ENCODE measurements around the gene FAM110A.

DNA sequence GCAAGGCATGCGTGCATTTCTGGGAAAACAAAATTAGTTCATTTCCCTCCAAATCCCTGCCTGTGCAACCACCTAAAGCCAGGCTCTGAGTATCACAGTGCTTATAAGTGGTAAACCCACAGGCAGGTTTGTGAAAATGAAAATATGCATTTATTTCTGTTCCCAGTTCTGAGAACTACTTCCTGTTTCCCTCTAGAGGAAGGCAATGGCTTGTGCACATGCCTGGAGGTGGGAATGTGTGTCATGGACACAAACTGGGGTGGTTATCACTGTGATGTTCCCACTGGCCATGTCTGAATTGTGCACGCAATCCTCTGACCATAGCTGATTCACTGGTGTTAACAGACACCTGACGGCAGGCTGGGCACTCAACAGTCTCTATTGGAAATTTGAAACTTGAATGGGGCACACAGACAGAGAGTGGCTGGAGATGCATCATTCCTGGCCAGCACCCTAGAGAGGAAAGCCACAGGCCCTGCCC is 26.3 kb downstream of the FAM110A start:
- TF ChIP-seq, protein P1, sequence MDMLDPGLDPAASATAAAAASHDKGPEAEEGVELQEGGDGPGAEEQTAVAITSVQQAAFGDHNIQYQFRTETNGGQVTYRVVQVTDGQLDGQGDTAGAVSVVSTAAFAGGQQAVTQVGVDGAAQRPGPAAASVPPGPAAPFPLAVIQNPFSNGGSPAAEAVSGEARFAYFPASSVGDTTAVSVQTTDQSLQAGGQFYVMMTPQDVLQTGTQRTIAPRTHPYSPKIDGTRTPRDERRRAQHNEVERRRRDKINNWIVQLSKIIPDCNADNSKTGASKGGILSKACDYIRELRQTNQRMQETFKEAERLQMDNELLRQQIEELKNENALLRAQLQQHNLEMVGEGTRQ (IDR thresholded peaks at IDR 0.05): no peak
- TF ChIP-seq, protein P2, sequence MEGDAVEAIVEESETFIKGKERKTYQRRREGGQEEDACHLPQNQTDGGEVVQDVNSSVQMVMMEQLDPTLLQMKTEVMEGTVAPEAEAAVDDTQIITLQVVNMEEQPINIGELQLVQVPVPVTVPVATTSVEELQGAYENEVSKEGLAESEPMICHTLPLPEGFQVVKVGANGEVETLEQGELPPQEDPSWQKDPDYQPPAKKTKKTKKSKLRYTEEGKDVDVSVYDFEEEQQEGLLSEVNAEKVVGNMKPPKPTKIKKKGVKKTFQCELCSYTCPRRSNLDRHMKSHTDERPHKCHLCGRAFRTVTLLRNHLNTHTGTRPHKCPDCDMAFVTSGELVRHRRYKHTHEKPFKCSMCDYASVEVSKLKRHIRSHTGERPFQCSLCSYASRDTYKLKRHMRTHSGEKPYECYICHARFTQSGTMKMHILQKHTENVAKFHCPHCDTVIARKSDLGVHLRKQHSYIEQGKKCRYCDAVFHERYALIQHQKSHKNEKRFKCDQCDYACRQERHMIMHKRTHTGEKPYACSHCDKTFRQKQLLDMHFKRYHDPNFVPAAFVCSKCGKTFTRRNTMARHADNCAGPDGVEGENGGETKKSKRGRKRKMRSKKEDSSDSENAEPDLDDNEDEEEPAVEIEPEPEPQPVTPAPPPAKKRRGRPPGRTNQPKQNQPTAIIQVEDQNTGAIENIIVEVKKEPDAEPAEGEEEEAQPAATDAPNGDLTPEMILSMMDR (IDR thresholded peaks at IDR 0.05): no peak
- TF ChIP-seq, protein P3, sequence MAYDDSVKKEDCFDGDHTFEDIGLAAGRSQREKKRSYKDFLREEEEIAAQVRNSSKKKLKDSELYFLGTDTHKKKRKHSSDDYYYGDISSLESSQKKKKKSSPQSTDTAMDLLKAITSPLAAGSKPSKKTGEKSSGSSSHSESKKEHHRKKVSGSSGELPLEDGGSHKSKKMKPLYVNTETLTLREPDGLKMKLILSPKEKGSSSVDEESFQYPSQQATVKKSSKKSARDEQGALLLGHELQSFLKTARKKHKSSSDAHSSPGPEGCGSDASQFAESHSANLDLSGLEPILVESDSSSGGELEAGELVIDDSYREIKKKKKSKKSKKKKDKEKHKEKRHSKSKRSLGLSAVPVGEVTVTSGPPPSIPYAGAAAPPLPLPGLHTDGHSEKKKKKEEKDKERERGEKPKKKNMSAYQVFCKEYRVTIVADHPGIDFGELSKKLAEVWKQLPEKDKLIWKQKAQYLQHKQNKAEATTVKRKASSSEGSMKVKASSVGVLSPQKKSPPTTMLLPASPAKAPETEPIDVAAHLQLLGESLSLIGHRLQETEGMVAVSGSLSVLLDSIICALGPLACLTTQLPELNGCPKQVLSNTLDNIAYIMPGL (CRISPR knock-in tag; IDR thresholded peaks at IDR 0.05; ENCODE audit: borderline replicate concordance): no peak
- TF ChIP-seq POLR2A (IDR thresholded peaks at IDR 0.05; ENCODE audit: low read length): no peak
- TF ChIP-seq EP300 (IDR thresholded peaks at IDR 0.05): no peak
